ENCODE measurements around the gene COPS8.

COPS8 gene

GRCh38 chr2:237099804-237100203 lies 14.1 kb downstream of the COPS8 start:
- no peak for DNase-seq (ENCODE audit: low spot score)

- no peak for DNase-seq (ENCODE audit: low spot score)
Observed at GRCh38 chr2:237101118-237101979, 15.7 kb downstream of the COPS8 start.

DNA sequence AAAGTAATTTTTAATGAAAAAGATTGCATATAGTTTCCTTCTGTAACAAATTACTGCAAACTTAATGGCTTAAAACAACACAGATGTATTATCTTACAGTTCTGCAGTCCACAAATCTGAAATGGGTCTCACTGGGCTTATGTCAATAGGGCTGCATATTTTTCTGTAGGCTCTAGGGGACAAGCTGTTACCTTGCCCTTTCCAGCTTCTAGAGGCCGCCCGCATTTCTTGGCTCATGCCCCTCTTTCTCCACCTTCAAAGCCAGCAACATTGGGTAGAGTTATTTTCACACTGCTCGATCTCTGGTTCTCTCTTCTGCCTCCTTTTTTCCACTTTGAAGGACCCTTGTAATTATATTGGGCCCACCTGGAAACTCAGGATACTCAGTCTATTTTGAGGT lies 16.7 kb downstream of the COPS8 start:
- no peak for DNase-seq (ENCODE audit: low spot score)

- no peak for DNase-seq (ENCODE audit: low spot score)
Observed at GRCh38 chr2:237109421-237109934, 23.8 kb downstream of the COPS8 start.

DNA sequence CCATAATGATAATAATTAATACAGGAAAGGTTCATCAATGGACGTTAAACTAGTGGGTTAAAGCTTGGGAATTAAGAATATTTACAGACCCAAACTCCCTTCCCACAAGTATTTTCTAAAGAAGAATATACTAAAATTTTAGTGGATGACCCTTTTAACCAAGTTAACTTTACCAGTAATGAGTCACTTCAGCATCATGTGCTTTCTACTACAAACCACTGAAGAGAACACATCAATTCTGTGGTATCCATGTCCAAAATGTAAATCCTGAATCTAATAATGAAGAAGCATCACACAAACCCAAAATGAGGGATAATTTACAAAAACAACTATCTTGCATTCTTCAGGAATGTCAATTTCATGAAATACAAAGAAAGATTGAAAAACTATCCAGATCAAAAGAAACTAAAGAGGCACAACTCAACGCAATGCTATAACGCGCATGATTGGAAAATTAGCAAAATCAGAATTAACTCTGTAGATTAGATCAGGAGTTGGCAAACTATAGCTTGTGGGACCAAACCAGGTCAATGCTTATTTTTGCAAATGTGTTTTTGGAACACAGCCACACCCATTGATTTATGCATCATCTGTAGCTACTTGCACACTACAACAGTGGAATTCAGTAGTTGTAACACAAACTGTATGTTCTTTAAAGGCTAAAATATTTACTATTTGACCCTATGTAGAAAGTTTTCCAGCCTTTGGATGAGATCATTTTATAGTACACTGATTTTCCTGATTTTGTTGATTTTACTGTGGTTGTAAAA lies 27.5 kb downstream of the COPS8 start:
- DNase-seq (ENCODE audit: low spot score): no peak

- DNase-seq (ENCODE audit: low spot score): no peak
Observed at GRCh38 chr2:237115870-237116269, 30.2 kb downstream of the COPS8 start.

- DNase-seq (ENCODE audit: low spot score): no peak
Observed at GRCh38 chr2:237116431-237116830, 30.7 kb downstream of the COPS8 start.

DNA sequence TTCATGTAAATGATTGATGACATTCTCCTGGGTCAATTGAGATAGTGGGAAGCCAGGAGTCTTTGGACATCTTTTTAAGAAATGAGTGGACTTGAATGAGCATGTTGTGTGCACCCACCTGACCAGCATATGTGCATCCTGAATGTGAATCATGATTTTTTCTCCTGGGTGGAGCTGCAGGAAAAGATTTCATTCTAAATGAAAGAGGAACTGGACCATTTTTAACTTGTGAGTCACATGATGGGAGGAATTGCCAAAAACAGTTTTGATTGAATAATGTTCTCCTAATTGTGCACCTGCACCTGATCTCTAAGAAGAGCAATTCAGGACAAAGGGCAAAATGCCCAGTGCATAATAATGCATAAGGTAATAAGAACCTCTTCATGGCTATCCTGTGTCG lies 32.3 kb downstream of the COPS8 start:
- DNase-seq (ENCODE audit: low spot score): no peak

GRCh38 chr2:237118561-237119155 lies 33.0 kb downstream of the COPS8 start:
- no peak for DNase-seq (ENCODE audit: low spot score)

- no peak for DNase-seq (ENCODE audit: low spot score)
Observed at GRCh38 chr2:237120916-237121315, 35.2 kb downstream of the COPS8 start.

- DNase-seq (ENCODE audit: low spot score): no peak
Observed at GRCh38 chr2:237121321-237121720, 35.6 kb downstream of the COPS8 start.

GRCh38 chr2:237122214-237122666 lies 36.6 kb downstream of the COPS8 start:
- no peak for DNase-seq (ENCODE audit: low spot score)

GRCh38 chr2:237124820-237125219 lies 39.1 kb downstream of the COPS8 start:
- DNase-seq (ENCODE audit: low spot score): no peak

- DNase-seq (ENCODE audit: low spot score): no peak
Observed at GRCh38 chr2:237125967-237126366, 40.3 kb downstream of the COPS8 start.

- DNase-seq (ENCODE audit: low spot score): no peak
Observed at GRCh38 chr2:237126519-237127174, 41.0 kb downstream of the COPS8 start.

DNA sequence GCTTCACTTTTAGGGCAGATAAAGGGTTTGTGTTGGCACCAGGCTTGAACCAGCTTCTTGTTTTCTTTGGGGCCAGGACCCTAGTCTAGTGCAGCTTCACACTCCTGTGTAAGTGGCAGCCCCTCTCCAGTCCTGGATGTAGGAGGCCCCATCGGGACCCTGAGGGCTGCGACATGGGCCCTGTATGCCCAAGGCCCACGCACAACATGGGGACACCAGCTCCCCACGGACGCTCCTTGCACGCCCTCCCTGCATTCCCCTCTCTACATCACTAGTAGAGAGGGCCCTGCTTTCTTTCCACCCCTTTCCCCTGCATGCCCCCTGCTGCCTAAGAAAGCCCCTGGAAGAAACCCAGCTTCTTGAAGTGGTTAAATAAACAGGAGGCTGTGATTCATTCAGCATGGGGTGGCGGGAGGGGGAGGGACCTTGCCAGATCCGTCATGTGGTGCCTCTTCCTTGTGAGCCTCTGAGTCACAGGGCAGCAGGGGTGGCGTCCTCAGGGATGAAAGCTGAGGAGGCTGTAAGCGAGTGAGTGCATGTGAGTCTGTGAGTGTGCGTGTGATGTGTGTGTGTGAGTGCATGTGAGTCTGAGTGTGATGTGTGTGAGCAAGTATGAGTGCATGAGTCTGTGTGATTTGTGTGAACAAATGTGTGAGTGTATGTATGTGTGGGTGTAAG lies 42.5 kb downstream of the COPS8 start:
- no peak for DNase-seq (ENCODE audit: low spot score)

- no peak for DNase-seq (ENCODE audit: low spot score)
Observed at GRCh38 chr2:237128845-237129592, 43.3 kb downstream of the COPS8 start.

DNA sequence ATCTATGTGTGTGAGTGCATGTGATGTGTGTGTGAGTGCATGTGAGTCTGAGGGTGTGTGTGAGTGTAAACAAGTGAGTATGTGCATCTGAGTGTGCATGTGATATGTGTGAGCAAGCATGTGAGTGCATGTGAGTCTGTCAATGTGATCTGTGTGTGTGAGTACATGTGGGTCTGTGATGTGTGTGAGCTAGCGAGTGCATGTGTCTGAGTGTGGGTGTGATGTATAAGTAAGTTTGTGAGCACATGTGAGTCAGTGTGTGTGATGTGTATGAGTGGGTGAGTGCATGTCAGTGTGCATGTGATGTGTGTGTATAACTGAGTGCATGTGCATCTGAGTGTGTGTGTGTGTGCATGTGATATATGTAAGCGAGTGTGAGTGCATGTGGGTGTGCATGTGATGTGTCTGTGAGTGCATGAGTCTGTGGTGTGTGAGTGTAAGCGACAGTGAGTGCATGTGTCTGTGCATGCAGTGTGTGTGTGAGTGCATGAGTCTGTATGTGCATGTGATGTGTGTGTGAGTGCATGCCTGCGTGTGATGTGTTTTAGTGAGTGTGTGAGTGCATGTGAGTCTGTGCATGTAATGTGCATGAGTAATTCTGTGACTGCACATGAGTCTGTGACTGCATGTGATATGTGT lies 44.1 kb downstream of the COPS8 start:
- no peak for DNase-seq (ENCODE audit: low spot score)

DNA sequence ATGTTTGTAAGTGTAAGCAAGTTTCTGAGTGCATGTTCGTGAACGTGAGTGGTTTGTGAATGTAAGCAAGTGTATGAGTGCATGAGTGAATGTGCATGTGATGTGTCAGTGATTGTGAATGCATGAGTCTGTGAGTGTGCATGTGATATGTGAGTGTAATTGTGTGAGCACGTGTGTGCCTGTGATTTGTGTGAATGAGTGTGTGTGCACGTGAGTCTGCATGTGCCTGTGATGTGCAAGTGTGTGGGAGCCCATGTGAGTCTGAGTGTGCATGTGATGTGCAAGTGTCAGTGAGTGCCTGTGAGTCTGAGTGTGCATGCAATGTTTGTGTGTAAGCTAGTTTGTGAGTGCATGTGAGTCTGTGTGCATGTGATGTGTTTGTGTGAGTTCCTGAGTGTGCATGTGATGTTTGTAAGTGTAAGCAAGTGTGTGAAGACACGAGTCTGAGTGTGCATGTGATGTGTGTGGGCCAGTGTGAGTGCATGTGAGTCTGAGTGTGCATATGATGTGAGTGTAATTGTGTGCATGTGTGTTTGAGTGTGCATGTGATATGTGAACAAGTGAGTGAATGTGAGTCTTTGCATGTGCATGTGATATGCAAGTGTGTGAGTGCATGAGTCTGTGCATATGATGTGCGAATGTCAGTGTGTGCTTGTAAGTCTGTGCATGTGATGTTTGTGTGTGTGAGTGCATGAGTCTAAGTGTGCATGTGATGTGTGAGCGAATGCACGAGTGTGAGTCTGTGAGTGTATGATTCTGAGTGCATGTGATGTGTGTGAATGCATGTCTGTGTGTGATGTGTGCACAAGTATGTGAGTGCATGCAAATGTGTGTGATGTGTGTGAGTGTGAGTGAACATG lies 45.1 kb downstream of the COPS8 start:
- no peak for DNase-seq (ENCODE audit: low spot score)

Data from left forelimb (tissue), 1 donor.